GM19238 (cell line): Measurements from ENCODE around the gene PDE4B.

Source experiments
- DNase-seq: peaks from one replicate; pipeline ENCODE4 v3.0.0; 2011; ENCODE audit warnings: low spot score; ENCODE audit not compliant: insufficient read length

PDE4B gene

DNA sequence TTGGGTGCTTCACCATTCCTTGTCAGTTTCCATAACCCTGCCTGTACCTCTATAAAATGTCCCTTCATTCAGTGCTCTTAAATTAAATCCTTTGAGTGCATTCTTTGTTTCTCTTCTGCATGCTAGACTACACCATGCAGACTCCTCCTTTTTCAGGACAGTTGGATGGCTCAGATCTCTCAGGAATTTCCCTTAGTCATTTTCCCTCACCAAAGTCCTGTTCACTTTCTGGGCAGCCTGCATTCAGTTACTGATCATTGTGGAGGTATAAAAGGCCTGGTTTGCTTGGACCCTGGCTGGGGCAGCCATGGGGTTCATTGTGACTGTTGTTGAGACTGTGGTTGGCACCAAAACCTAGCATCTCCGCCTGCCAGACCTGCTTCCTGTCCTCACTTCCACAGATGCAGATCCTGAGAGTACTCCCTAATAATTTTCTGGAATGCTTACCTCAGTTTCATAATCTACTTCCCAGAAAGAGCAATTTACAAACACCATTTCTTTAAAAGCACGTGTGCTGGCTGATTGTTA is 88.4 kb downstream of the PDE4B start:
- no peak for DNase-seq

GRCh38 chr1:65882076-65882475 is 89.4 kb downstream of the PDE4B start:
- DNase-seq, result no peak

- DNase-seq, result no peak
Observed at GRCh38 chr1:65889441-65889840, 96.7 kb downstream of the PDE4B start.

DNA sequence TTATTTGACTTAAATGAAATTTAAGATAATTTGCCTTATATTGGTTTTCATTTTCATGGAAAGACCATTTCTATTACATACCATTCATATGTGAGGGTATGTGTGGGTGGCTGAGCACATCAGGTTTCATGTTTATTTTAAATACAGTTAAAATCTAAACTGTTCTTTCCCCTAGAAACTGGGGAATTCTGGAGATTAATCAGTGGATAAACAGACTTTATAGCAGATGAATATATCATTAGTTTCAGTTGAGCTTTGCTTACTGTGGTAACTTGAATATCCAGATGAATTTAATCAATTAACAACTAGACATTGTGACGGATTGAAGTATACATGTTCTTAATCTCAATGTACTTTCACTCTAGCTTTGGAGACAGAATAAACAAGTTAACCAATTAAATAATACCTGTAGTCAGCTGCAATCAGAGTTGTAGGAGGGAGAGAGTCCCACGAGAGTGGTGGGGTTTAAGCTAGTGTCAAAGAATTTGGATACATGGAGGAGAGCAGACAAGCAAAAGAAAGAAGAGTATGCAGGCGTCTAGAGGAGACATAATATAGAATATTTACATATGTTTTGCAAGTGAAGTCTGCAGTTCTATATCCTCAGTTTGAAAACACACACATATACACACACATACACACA is 97.6 kb downstream of the PDE4B start:
- DNase-seq, result no peak

DNA sequence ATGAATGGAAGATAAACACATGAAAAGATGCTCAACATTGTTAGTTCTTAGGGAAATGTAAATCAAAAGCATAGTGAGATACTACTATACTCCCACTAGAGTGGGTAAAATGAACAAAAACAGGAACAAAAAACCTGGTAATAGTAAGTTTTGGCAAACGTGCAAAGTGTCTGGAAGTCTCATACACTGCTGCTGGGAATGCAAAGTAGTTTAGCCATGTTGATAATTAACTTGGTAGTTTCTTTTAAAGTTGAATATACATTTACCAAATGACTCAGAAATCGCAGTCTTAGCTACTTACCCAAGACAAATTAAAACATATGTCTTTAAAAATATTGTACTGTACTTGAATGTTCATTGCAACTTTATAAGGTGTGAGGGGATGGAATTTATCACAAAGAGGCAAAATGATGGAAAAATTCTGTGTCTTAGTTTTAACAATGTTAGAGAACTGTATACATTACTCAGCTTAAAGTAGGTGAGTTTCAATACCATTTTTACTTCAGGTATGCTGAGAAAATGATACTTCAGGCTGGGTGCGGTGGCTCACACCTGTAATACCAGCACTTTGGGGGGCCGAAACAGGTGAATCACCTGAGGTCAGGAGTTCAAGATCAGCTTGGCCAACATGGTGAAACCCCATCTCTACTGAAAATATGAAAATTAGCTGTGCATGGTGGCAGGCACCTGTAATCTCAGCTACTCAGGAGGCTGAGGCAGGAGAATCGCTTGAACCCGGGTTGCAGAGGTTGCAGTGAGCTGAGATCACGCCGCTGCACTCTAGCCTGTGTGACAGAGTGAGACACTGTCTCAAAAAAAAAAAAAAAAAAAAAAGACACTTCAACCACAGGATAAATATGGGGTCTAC is 102.3 kb downstream of the PDE4B start:
- no peak for DNase-seq

DNA sequence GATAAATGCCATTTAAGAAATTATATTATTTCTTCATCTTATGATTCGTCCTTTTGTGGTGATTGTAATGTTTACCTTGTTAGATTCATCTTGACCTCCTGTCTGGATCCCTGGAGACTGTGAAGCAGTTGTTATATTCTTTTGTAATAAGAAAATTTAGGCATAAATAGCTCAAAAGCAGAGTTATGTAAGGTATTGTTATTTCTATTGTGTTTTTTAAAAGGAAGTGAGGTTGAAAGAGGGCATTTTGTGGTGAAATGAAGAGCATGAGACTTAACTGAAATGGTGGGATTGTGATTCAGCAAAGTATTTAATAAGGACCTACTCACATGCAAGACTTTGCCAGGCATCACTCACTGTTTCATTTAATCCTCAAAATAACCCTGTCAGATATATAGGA is 104.0 kb downstream of the PDE4B start:
- no peak for DNase-seq

- DNase-seq, result no peak
Observed at GRCh38 chr1:65897485-65897884, 104.8 kb downstream of the PDE4B start.

DNA sequence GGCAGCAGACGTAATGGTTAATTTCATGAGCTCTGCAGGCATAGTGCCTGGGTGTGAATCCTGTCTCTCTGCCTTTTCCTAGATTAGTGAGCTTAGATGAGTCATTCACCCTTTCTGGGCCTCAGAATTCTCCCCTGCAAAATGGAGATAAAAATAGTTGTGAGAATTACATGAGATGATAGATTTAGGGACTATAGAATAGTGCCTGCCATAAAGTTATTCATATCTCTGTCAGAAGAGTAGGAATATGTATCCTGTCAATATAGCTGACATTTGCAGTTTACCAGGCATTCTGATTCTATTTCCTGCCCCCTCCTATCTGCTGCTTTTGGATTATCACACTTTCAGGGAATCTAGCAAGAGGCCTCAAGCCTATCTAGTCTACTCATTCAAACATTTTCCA is 112.0 kb downstream of the PDE4B start:
- no peak for DNase-seq

- DNase-seq, result no peak
Observed at GRCh38 chr1:65910432-65910831, 117.7 kb downstream of the PDE4B start.

DNA sequence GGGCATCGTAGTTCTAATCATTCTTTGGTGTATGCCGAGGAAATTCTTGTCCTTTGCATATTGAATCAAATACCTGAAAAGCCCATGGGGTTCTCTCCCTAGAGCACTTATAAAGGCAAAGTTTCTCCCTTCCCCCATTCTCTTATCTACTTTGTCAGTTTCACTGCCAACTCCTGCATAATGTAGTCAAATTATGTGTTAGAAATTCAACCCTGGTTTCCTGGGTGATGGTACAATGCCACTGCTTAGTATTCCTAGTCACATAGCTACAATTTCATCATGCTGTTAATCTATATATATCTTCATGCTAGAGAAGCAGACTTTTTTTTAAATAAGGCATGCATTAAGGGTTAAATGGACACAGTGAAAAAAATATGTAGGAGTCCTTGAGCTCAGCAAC is 119.0 kb downstream of the PDE4B start:
- DNase-seq, result no peak

GRCh38 chr1:65918564-65918963 is 125.9 kb downstream of the PDE4B start:
- no peak for DNase-seq

- no peak for DNase-seq
Observed at GRCh38 chr1:65921446-65921845, 128.8 kb downstream of the PDE4B start.

GRCh38 chr1:65924471-65924870 is 131.8 kb downstream of the PDE4B start:
- no peak for DNase-seq

GRCh38 chr1:65938506-65938905 is 145.8 kb downstream of the PDE4B start:
- DNase-seq, result no peak

GRCh38 chr1:65939191-65939590 is 146.5 kb downstream of the PDE4B start:
- no peak for DNase-seq

DNA sequence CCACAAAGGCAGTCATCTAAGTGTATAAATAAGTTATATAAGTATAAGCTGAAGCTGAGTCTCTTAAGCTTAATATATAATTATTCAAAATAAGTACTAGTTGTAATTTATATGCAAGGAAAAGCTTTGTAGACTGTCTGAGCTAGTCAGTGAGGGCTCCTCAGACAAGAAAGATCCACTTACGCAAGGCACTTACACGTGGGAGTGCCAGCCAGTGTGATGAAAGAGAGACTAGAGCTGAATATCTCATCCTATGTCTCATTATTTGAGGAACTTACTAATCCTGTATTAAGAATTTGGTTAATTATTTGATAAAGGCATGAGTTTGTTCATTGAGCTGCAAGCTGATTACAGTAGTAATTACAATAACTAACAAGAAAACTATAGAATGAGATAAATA is 146.9 kb downstream of the PDE4B start:
- DNase-seq, result no peak

DNA sequence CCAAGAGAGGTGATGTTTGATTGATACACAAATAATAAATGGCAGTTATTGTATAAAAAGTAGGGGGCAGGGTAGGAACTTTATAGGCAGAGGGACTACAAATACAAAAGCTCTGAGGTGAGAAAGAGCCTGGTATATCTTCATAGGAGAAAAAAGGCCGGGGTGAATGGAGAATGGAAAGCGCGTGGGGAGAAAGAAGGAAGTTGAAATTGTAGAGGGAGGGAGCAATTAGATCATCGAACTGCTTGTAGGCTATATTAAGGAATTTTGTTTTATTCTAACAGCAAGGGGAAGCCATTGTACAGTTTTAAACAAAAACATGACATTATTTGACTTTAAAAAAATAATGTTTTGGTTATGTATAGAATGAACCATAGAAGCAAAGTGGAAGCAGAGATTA is 147.4 kb downstream of the PDE4B start:
- no peak for DNase-seq

DNA sequence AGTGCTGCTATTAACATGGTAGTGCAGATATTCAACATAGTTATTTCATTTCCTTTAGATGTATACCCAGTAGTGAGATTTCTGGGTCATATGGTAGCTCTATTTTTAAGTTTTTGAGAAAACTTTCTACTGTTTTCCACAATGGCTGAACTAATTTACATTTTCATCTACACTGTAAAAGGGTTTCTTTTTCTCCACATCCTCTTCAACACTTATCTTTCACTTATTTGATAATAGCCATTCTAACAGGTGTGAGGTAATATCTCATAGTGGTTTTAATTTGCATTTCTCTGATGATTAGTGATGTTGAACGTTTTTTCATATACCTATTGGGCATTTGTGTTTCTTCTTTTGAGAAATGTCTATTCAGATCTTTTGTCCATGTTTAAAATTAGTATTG is 149.8 kb downstream of the PDE4B start:
- no peak for DNase-seq

DNA sequence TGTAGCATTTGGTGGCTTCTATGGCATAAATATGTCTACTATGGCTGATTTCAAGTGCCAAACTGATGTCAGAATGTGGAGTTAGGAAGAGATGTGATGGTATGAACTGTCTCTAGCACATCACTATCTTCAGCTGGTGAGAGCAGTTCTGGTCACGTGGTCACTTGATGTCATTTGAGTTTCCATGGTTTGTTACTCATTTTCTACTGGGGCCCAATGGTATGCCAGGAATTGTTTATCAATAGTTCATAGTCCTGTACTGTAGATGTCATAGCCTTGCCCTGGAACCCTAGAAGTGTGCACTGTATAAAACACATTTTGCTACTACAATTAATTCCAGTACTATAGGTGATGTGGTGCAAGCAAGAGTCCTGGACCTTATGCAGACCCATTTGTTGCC is 153.7 kb downstream of the PDE4B start:
- DNase-seq, result no peak

GRCh38 chr1:65946960-65947359 is 154.3 kb downstream of the PDE4B start:
- DNase-seq, result no peak

- DNase-seq, result no peak
Observed at GRCh38 chr1:65948609-65949229, 156.0 kb downstream of the PDE4B start.

- no peak for DNase-seq
Observed at GRCh38 chr1:65949230-65949626, 156.5 kb downstream of the PDE4B start.
